ENCODE measurements around the gene MMP17.

Gene MMP17

GRCh38 chr12:131900397-131900796 is 72.2 kb downstream of the MMP17 start:
- TF ChIP-seq EZH2 (IDR thresholded peaks at IDR 0.05; ENCODE audit: borderline replicate concordance, low read length) = no peak
- TF ChIP-seq CTCF (IDR thresholded peaks at IDR 0.05; ENCODE audit: low read length) = no peak
- no peaks in the 10 kb centered on the region for H3K79me2 ChIP-seq (ENCODE audit: insufficient read depth, low read length)
- H3F3A ChIP-seq (ENCODE audit: insufficient read depth, low read length) = no peaks in the 10 kb centered on the region
- H3K9ac ChIP-seq (ENCODE audit: low read length) = no peak overlapping the region
- H3K4me1 ChIP-seq (ENCODE audit: insufficient read depth, low read length, severe bottlenecking) = peaks cover 12% of the 10 kb centered on the region
- H4K20me1 ChIP-seq (ENCODE audit: insufficient read depth, low read length) = no peaks in the 10 kb centered on the region
- H3K4me3 ChIP-seq (ENCODE audit: low read depth, low read length, poor library complexity, severe bottlenecking) = no peak overlapping the region
- H3K9me2 ChIP-seq (ENCODE audit: low read depth, low read length) = no peaks in the 10 kb centered on the region
- H3K27ac ChIP-seq (ENCODE audit: low read depth, low read length, poor library complexity, severe bottlenecking) = no peak overlapping the region
- no peak overlapping the region for H2AFZ ChIP-seq (ENCODE audit: low read length)
- H3K36me3 ChIP-seq (ENCODE audit: insufficient read depth, low read length) = no peaks in the 10 kb centered on the region; the same call in 1 of the 2 replicates
- H3K27me3 ChIP-seq (ENCODE audit: insufficient read depth, low read length) = no peaks in the 10 kb centered on the region
- no peak overlapping the region for H3K4me2 ChIP-seq (ENCODE audit: low read length)
- H3K9me3 ChIP-seq (ENCODE audit: low read length) = no peaks in the 10 kb centered on the region

Data from OCI-LY1 (cell line).